Measurements from ENCODE around the gene CARMIL3.

- TF ChIP-seq CTCF (IDR thresholded peaks at IDR 0.05) (no peak), ZFX (IDR thresholded peaks at IDR 0.05; ENCODE audit: borderline replicate concordance) (no peak)
Observed at GRCh38 chr14:24079491-24080141, 27.8 kb downstream of the CARMIL3 start.
